ENCODE data around the gene BORCS5. TPM values are rescaled to one million over a fixed set of nuclear protein-coding genes. Genes with fewer than 3 reads are reported as not detected.

Gene BORCS5
- total and polyA plus RNA-seq, 2 of the 4 experiments (the other 2 are of a cell fraction): 14.4 to 18.3 TPM

DNA sequence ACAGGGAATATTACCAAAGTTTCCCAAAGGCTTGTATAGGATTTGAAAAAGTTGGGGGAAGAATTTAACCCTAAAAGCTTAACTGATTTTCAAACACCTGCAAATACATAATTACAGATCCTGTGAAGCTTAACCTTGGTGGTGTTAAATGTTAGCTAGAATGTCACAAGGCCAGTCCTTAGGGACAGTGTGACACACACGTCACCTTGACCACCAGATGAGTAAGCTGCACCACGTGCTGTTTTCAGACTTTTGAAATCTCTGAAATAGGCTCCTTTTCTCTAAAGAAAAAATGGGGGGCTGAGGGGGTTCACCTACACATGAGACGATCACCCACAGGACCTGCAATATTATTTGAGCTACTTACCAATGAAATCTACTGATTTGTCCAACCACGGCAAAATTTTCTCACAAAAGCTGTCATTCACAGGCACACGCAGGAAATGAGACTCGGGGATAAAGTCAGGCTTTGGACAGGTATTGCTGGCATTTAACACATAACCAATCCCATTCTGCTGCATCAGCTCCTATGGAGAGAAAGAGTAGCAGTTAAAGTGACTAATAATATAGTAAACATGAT lies 129.9 kb downstream of the BORCS5 start:
- Histone ChIP-seq H3K56ac (ENCODE audit: extremely low read depth, insufficient read depth, low read length) (no peak overlapping the region), H3K18ac (ENCODE audit: low read depth, low read length) (no peak overlapping the region), H3K27ac (ENCODE audit: insufficient read depth, low read length) (no peak overlapping the region), H3K4me1 (ENCODE audit: control insufficient read depth, insufficient read depth, low read length) (peaks cover 4% of the 10 kb centered on the region; the same call in 1 of the 2 replicates), H3K4me2 (ENCODE audit: low read depth, low read length) (no peak overlapping the region), H3K4ac (ENCODE audit: low read depth, low read length) (no peak overlapping the region), H3K79me1 (ENCODE audit: low read depth in 1 of 2, low read length in 2 of 2) (peaks cover 4 to 15% of the 10 kb centered on the region in 2 experiments; a peak in 1 of 4 replicates), H4K91ac (ENCODE audit: insufficient read depth, low read depth, low read length) (no peak overlapping the region), H4K5ac (ENCODE audit: low read depth, low read length) (no peak overlapping the region), H3K27me3 (ENCODE audit: control insufficient read depth, insufficient read depth, low read length) (no peaks in the 10 kb centered on the region), H2BK15ac (ENCODE audit: low read depth, low read length) (no peak overlapping the region), H2BK20ac (ENCODE audit: low read depth, low read length) (no peak overlapping the region), H3K9me3 (ENCODE audit: control insufficient read depth, insufficient read depth, low read length) (no peaks in the 10 kb centered on the region), H4K8ac (ENCODE audit: low read depth in 2 of 2, low read length in 2 of 2) (no peak overlapping the region), H3K9ac (ENCODE audit: low read depth, low read length) (no peak overlapping the region), H3K23ac (ENCODE audit: low read depth, low read length) (no peak overlapping the region), H2BK5ac (ENCODE audit: low read depth, low read length, poor library complexity, severe bottlenecking) (no peak overlapping the region), H2AK5ac (ENCODE audit: low read depth, low read length) (no peak overlapping the region), H2AK9ac (replicated peaks; ENCODE audit: low read depth, low read length, poor library complexity) (no peak overlapping the region), H3K14ac (replicated peaks; ENCODE audit: low read depth, low read length) (no peak overlapping the region), H2AFZ (replicated peaks; ENCODE audit: low read length, poor library complexity) (no peak overlapping the region), H3K4me3 (ENCODE audit: insufficient read depth, low read depth, low read length) (no peak overlapping the region), H4K20me1 (ENCODE audit: insufficient read depth, low read length) (no peaks in the 10 kb centered on the region), H3K36me3 (ENCODE audit: control insufficient read depth, insufficient read depth, low read length) (peaks cover 11% of the 10 kb centered on the region), H2BK120ac (ENCODE audit: low read depth, low read length) (no peak overlapping the region), H3K9me1 (ENCODE audit: insufficient read depth, low read length) (0 out of 2 replicates have a peak, but pooled peaks cover 2% of the 10 kb centered on the region)
- BruUV-seq (replicated peaks): no TSS peak
- intact Hi-C loops (cut with micrococcal nuclease) (no loop called here), in situ Hi-C loops (cut with MboI; ENCODE audit: low sequenced_read_pairs) (no loop called here), dilution Hi-C loops (cut with HindIII; ENCODE audit: low sequenced_read_pairs, unreplicated experiment) (no loop called here)
- ChIA-PET POLR2A (ENCODE audit: unreplicated experiment) (no interaction called here), CTCF (interaction anchor here (0.9 kb wide), 1 partner anchor 12 kb away, joined by 4 read pairs; no protein-coding TSS in a partner anchor)
- no peak for DNase-seq
- no CpG with 5 or more reads among the region's 6 CpGs for WGBS, 2 experiments (ENCODE audit: extremely low coverage in 2 of 2, insufficient read length in 1 of 2)
- TF ChIP-seq SMC3 (IDR thresholded peaks at IDR 0.05; ENCODE audit: low read depth, low read length) (no peak), NFE2L2 (IDR thresholded peaks at IDR 0.05; ENCODE audit: low read depth, low read length) (no peak), CHD1 (IDR thresholded peaks at IDR 0.05; ENCODE audit: low read depth, low read length) (no peak), POLR2A (IDR thresholded peaks at IDR 0.05; ENCODE audit: low read depth, low read length) (no peak), RAD21 (IDR thresholded peaks at IDR 0.05; ENCODE audit: low read length) (no peak), FOS (IDR thresholded peaks at IDR 0.05; ENCODE audit: low read depth, low read length) (no peak), RFX5 (IDR thresholded peaks at IDR 0.05; ENCODE audit: low read depth, low read length) (no peak), RCOR1 (IDR thresholded peaks at IDR 0.05; ENCODE audit: insufficient replicate concordance, low read length) (no peak), BHLHE40 (IDR thresholded peaks at IDR 0.05; ENCODE audit: low read depth, low read length) (no peak), MAZ (IDR thresholded peaks at IDR 0.05; ENCODE audit: borderline replicate concordance, low read depth, low read length) (no peak), MAFK (IDR thresholded peaks at IDR 0.05; ENCODE audit: low read depth, low read length) (no peak), CEBPB (IDR thresholded peaks at IDR 0.05; ENCODE audit: low read depth, low read length) (no peak), MXI1 (IDR thresholded peaks at IDR 0.05; ENCODE audit: borderline replicate concordance, low read depth, low read length) (no peak)
- TF ChIP-seq, protein P1, sequence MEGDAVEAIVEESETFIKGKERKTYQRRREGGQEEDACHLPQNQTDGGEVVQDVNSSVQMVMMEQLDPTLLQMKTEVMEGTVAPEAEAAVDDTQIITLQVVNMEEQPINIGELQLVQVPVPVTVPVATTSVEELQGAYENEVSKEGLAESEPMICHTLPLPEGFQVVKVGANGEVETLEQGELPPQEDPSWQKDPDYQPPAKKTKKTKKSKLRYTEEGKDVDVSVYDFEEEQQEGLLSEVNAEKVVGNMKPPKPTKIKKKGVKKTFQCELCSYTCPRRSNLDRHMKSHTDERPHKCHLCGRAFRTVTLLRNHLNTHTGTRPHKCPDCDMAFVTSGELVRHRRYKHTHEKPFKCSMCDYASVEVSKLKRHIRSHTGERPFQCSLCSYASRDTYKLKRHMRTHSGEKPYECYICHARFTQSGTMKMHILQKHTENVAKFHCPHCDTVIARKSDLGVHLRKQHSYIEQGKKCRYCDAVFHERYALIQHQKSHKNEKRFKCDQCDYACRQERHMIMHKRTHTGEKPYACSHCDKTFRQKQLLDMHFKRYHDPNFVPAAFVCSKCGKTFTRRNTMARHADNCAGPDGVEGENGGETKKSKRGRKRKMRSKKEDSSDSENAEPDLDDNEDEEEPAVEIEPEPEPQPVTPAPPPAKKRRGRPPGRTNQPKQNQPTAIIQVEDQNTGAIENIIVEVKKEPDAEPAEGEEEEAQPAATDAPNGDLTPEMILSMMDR (conservative IDR thresholded peaks at IDR 0.05; ENCODE audit: low read depth, low read length): no peak
- TF ChIP-seq, protein P2, sequence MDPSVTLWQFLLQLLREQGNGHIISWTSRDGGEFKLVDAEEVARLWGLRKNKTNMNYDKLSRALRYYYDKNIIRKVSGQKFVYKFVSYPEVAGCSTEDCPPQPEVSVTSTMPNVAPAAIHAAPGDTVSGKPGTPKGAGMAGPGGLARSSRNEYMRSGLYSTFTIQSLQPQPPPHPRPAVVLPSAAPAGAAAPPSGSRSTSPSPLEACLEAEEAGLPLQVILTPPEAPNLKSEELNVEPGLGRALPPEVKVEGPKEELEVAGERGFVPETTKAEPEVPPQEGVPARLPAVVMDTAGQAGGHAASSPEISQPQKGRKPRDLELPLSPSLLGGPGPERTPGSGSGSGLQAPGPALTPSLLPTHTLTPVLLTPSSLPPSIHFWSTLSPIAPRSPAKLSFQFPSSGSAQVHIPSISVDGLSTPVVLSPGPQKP (IDR thresholded peaks at IDR 0.05; ENCODE audit: borderline replicate concordance, low read depth, low read length): no peak
- TF ChIP-seq, protein P3, sequence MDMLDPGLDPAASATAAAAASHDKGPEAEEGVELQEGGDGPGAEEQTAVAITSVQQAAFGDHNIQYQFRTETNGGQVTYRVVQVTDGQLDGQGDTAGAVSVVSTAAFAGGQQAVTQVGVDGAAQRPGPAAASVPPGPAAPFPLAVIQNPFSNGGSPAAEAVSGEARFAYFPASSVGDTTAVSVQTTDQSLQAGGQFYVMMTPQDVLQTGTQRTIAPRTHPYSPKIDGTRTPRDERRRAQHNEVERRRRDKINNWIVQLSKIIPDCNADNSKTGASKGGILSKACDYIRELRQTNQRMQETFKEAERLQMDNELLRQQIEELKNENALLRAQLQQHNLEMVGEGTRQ (IDR thresholded peaks at IDR 0.05; ENCODE audit: low read depth, low read length): no peak
- ATAC-seq (ENCODE audit: low read depth): no peak

All from IMR-90 (cell line).